ENCODE measurements around the gene DONSON. TPM values are rescaled to one million over a fixed set of nuclear protein-coding genes. Genes with fewer than 3 reads are reported as not detected.
A peak's percentile ranks its signal among the peaks of the same experiment; 100 is the strongest.
"Not testable (repeated sequence)": the region's sequence is repeated elsewhere in the genome, so short reads cannot be mapped to it uniquely, and the experiment has no call there.

Gene DONSON, protein sequence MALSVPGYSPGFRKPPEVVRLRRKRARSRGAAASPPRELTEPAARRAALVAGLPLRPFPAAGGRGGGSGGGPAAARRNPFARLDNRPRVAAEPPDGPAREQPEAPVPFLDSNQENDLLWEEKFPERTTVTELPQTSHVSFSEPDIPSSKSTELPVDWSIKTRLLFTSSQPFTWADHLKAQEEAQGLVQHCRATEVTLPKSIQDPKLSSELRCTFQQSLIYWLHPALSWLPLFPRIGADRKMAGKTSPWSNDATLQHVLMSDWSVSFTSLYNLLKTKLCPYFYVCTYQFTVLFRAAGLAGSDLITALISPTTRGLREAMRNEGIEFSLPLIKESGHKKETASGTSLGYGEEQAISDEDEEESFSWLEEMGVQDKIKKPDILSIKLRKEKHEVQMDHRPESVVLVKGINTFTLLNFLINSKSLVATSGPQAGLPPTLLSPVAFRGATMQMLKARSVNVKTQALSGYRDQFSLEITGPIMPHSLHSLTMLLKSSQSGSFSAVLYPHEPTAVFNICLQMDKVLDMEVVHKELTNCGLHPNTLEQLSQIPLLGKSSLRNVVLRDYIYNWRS
- 41.4 and 55.2 TPM in 2 replicates for total RNA-seq

DNA sequence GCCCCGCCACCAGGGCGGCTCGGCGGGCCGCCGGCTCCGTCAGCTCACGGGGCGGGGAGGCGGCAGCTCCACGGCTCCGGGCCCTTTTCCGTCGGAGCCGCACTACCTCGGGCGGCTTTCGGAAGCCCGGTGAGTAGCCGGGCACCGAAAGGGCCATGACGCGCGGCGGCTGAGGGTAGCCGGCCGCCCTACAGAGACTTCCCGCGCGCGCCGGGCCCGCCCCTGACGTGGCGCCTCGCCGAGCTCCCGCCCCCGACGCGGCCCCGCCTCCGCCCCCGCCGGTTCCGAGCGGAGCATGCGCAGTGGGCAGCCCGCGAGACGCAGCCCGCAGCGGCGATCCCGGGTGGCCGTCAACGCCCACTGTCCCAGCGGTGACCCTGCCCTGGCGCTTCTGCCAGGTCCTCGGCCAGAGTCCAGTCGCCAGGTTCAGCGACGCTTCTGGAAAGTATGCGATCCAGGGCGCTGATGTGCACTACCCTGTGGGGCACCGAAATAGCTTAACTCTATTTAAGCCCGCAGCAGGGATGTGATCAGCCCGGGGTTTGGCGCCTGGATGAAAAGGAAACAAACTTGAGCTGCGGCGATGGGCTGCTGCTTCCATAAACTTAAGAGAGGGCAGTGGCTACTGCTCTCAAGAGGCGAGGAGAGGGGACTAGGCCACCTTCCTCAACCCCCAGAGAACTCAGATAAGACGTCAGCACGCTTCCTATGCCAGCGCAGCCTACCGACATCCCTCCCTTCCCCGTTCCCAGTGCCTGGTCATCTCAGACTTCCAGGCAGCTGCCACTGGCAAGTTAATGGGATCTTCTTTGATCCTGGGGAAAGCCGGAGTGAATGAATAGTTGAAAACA lies at the start of gene DONSON:
TSS of gene DONSON (minus strand) at position 200 of the 851 bp plus-strand sequence. CDS start at position 157, 43 bp downstream.
- no peak for DNase-seq (ENCODE audit: low read depth)
- peak within 1 kb of the TSS; percentile 83 for H3K4me3 ChIP-seq (ENCODE audit: low read depth, low read length)
- TF ChIP-seq, protein P1, sequence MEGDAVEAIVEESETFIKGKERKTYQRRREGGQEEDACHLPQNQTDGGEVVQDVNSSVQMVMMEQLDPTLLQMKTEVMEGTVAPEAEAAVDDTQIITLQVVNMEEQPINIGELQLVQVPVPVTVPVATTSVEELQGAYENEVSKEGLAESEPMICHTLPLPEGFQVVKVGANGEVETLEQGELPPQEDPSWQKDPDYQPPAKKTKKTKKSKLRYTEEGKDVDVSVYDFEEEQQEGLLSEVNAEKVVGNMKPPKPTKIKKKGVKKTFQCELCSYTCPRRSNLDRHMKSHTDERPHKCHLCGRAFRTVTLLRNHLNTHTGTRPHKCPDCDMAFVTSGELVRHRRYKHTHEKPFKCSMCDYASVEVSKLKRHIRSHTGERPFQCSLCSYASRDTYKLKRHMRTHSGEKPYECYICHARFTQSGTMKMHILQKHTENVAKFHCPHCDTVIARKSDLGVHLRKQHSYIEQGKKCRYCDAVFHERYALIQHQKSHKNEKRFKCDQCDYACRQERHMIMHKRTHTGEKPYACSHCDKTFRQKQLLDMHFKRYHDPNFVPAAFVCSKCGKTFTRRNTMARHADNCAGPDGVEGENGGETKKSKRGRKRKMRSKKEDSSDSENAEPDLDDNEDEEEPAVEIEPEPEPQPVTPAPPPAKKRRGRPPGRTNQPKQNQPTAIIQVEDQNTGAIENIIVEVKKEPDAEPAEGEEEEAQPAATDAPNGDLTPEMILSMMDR (conservative IDR thresholded peaks at IDR 0.05; ENCODE audit: low read depth, low read length) = no peak

DNA sequence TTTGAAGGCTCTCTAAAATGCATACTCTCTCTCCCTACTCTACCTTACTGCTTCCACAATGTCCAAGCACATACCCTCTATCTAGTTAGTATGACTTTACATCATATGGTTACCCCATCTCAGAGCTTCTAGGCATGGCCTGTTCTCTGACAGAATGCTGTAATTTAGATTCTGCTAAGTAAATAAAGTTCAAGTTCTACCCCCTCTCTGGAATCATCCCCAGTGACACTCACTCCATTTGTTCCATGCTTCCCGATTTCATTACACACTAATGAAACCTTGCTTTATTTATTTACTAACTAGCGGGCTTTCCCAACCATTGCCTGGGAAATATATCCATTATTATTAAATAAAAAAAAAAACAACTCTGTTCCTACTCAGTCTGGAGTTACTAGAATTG lies 45.8 kb upstream of the DONSON start:
- DNase-seq (ENCODE audit: low read depth) = no peak
- no peak overlapping the region for H3K4me3 ChIP-seq (ENCODE audit: low read depth, low read length)
- TF ChIP-seq, protein P1 (conservative IDR thresholded peaks at IDR 0.05; ENCODE audit: low read depth, low read length) = no peak

DNA sequence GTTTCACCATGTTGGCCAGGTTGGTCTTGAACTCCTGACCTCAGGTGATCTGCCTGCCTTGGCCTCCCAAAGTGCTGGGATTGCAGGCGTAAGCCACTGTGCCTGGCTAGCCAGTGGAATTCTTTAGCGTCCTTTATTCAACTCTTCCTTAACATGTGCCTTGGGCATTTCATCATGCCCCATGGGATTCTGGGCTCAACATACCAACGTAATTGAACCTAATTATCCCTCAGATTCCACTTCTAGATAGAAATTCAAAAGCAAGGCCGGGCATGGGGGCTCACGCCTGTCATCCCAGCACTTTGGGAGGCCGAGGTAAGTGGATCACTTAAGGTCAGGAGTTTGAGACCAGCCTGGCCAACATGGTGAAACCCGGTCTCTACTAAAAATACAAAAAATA lies 37.7 kb upstream of the DONSON start:
- DNase-seq (ENCODE audit: low read depth) = not testable (repeated sequence)

DNA sequence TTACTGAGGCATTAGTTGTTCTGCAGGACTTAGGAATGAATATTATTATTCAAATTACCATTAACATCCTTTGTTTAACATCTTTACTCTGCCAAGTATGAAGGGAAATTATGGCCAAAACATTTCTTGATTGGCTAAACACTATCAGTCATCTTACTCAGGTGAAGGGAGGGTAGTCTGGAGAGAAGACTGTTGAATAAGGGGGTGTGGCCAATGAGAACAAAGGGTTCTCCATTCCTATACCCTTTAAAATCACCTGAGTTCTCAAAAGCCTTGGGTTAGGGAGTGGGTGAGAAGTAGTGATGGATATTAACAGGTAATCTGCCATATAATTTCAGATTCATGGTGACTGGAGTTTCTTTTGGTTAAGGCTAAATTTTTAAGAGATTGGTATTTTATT lies 33.8 kb upstream of the DONSON start:
- no peak overlapping the region for H3K4me3 ChIP-seq (ENCODE audit: low read depth, low read length)
- no peak for DNase-seq (ENCODE audit: low read depth)
- TF ChIP-seq, protein P1 (conservative IDR thresholded peaks at IDR 0.05; ENCODE audit: low read depth, low read length) = no peak

More for the DNA sequence above, 37.7 kb upstream of the DONSON start:
- not testable (repeated sequence) for H3K4me3 ChIP-seq (ENCODE audit: low read depth, low read length)

DNA sequence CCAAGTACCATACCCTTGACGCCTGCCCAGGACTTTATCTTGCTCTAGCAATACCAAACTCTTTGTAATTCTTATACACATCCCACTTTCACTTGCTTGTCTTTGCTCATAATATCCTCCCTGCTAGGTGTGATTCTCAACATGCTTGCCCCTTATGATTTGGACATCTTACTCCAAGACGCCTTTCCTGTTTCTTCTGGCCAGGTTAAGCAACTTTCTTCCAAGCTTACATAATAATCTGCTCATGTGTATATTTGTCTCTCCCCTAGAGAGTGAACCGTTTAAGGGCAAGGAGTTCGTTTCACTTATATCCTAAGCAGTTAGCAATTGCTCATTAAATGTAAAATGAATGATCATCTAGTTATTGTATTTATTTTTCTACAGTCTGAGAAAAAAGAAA lies 31.2 kb upstream of the DONSON start:
- no peak for DNase-seq (ENCODE audit: low read depth)
- no peak overlapping the region for H3K4me3 ChIP-seq (ENCODE audit: low read depth, low read length)
- TF ChIP-seq, protein P1 (conservative IDR thresholded peaks at IDR 0.05; ENCODE audit: low read depth, low read length) = no peak

DNA sequence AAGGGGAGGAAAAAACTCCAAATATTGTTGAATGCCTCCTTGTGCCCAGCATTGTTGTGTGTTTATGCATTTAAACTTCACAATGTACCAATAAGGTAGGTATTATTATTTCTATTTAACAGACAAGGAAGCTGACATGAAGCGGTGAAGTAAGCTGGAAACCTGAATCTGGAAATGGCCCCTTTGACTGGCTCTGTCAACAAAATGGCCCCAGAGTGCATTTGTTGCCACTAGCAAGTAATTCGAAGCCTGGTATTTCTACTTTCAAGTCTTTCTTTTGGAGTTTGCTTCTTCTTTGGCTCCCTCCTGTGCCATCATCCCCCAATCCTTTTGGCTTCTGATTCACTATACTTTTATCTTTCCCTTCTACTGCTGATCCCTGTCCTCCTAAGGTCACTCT lies 29.9 kb upstream of the DONSON start:
- H3K4me3 ChIP-seq (ENCODE audit: low read depth, low read length) = no peak overlapping the region
- TF ChIP-seq, protein P1 (conservative IDR thresholded peaks at IDR 0.05; ENCODE audit: low read depth, low read length) = no peak
- DNase-seq (ENCODE audit: low read depth) = no peak

DNA sequence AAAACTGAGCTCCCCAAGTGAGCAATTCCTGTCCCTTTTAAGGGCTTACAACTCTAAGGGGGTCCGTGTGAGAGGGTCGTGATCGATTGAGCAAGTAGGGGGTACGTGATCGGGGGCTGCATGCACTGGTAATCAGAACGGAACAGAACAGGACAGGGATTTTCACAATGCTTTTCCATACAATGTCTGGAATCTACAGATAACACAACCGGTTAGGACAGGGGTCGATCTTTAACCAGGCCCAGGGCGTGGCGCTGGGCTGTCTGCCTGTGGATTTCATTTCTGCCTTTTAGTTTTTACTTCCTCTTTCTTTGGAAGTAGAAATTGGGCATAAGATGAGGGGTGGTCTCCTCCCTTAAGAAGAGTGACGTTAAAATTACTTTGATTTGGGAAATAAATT lies 29.1 kb upstream of the DONSON start:
- not testable (repeated sequence) for H3K4me3 ChIP-seq (ENCODE audit: low read depth, low read length)

More for the DNA sequence above, 29.1 kb upstream of the DONSON start:
- DNase-seq (ENCODE audit: low read depth) = not testable (repeated sequence)

Measured in epithelial cell of proximal tubule (primary cell).